DOHH2 (cell line): ENCODE data around the gene VIPAS39.

ENCODE experiments used
- EZH2phosphoT487 ChIP-seq: fragments of 200-600 bp; sonication (generic); IDR thresholded peaks from 2 replicates; pipeline ENCODE4 v1.6.1; 2017; ENCODE audit warnings: borderline replicate concordance, mild to moderate bottlenecking, antibody characterized with exemption, low read length, moderate library complexity, mixed read lengths
- TF ChIP-seq, protein P1 (sequence below): fragments of 200-600 bp; sonication (generic); IDR thresholded peaks from one replicate; pipeline ENCODE4 v1.5.1; 2014; ENCODE audit warnings: antibody characterized with exemption, mild to moderate bottlenecking, low read depth, low read length; ENCODE audit not compliant: poor library complexity, severe bottlenecking

DNA sequence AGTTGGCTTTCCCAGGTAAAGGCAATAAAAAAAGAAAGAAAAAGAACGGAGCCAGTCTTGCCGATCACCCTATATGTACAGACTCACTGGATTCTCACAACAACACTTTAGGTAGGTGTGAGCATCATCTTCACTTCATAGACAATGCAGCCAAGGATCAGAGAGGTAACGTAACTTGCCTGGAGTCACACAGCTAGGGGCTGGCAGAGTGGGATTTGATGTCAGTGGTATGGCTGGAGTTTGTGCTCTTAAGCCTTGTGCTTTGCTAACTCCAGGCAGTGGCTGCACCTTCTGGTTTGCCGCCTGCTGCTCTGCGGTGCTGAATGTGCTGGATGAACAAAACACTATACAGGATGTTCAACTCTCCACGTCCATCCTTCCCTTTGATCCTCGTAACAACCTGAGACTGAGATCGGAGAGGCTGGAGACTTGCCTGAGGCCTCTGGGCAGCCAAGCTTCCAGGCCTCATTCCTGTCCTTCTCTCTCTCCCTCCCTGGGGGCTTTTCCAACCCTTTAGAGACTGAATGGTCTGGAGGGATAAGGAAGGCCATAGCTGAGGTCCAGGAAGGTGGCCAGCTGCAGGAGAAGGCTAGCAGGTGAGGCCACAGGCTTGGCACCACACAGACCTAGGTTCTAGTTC lies 33.1 kb upstream of the VIPAS39 start:
- TF ChIP-seq, protein P1, sequence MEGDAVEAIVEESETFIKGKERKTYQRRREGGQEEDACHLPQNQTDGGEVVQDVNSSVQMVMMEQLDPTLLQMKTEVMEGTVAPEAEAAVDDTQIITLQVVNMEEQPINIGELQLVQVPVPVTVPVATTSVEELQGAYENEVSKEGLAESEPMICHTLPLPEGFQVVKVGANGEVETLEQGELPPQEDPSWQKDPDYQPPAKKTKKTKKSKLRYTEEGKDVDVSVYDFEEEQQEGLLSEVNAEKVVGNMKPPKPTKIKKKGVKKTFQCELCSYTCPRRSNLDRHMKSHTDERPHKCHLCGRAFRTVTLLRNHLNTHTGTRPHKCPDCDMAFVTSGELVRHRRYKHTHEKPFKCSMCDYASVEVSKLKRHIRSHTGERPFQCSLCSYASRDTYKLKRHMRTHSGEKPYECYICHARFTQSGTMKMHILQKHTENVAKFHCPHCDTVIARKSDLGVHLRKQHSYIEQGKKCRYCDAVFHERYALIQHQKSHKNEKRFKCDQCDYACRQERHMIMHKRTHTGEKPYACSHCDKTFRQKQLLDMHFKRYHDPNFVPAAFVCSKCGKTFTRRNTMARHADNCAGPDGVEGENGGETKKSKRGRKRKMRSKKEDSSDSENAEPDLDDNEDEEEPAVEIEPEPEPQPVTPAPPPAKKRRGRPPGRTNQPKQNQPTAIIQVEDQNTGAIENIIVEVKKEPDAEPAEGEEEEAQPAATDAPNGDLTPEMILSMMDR: no peak
- no peak for TF ChIP-seq EZH2phosphoT487
